Duodenal mucosa (tissue), 2 donors: Measurements from ENCODE around the gene BCAS3.

Experiments used
- H3K27ac ChIP-seq: one replicate; pipeline ENCODE4 v1.7.0; 2013; ENCODE audit warnings: low read depth, low read length
- H3K27me3 ChIP-seq, 2 donors: one replicate each; pipeline ENCODE4 v1.7.0; 2013; ENCODE audit warnings: low read length in 2 of 2, control low read depth in 1 of 2; ENCODE audit not compliant: insufficient read depth in 2 of 2, control insufficient read depth in 1 of 2
- H3K36me3 ChIP-seq, 2 donors: one replicate each; pipeline ENCODE4 v1.7.0; 2013; ENCODE audit warnings: low read length in 2 of 2, control low read depth in 1 of 2; ENCODE audit not compliant: insufficient read depth in 2 of 2, control insufficient read depth in 1 of 2
- H3K4me1 ChIP-seq, 2 donors: one replicate each; pipeline ENCODE4 v1.7.0; 2013; ENCODE audit warnings: low read length in 2 of 2, control low read depth in 1 of 2; ENCODE audit not compliant: insufficient read depth in 2 of 2, control insufficient read depth in 1 of 2
- H3K4me3 ChIP-seq, 2 donors: one replicate each; pipeline ENCODE4 v1.7.0; 2013; ENCODE audit warnings: low read length in 2 of 2, low read depth in 1 of 2
- H3K9ac ChIP-seq, 2 donors: one replicate each; pipeline ENCODE4 v1.7.0; 2013; ENCODE audit warnings: low read length in 2 of 2, low read depth in 1 of 2
- H3K9me3 ChIP-seq, 2 donors: one replicate each; pipeline ENCODE4 v1.7.0; 2013; ENCODE audit warnings: low read length in 2 of 2, control low read depth in 1 of 2; ENCODE audit not compliant: control insufficient read depth in 1 of 2

Gene BCAS3

GRCh38 chr17:61131585-61131984, 453.9 kb downstream of the BCAS3 start:
- H3K4me3 ChIP-seq, result no peak overlapping the region
- H3K27me3 ChIP-seq, result no peaks in the 10 kb centered on the region
- H3K9me3 ChIP-seq, result no peaks in the 10 kb centered on the region
- H3K4me1 ChIP-seq, result peaks cover 3 to 9% of the 10 kb centered on the region in 2 donors
- H3K27ac ChIP-seq, result no peak overlapping the region
- no peak overlapping the region for H3K9ac ChIP-seq
- no peaks in the 10 kb centered on the region for H3K36me3 ChIP-seq

GRCh38 chr17:61132524-61132923, 454.9 kb downstream of the BCAS3 start:
- Histone ChIP-seq H3K27ac (no peak overlapping the region), H3K36me3 (no peaks in the 10 kb centered on the region), H3K9ac (no peak overlapping the region), H3K4me1 (peaks cover 3 to 9% of the 10 kb centered on the region in 2 donors), H3K4me3 (no peak overlapping the region), H3K27me3 (no peaks in the 10 kb centered on the region), H3K9me3 (no peaks in the 10 kb centered on the region)

- H3K36me3 ChIP-seq, result no peaks in the 10 kb centered on the region
- no peak overlapping the region for H3K4me3 ChIP-seq
- no peaks in the 10 kb centered on the region for H3K27me3 ChIP-seq
- no peak overlapping the region for H3K27ac ChIP-seq
- no peak overlapping the region for H3K9ac ChIP-seq
- peaks cover 2 to 12% of the 10 kb centered on the region in 2 donors for H3K4me1 ChIP-seq
- H3K9me3 ChIP-seq, result no peaks in the 10 kb centered on the region
Observed at GRCh38 chr17:61133853-61134252, 456.2 kb downstream of the BCAS3 start.

- peaks cover 4 to 12% of the 10 kb centered on the region in 2 donors for H3K4me1 ChIP-seq
- no peaks in the 10 kb centered on the region for H3K27me3 ChIP-seq
- H3K9ac ChIP-seq, result peak overlapping the region in 1 of 2 donors; percentile 8
- no peaks in the 10 kb centered on the region for H3K9me3 ChIP-seq
- H3K4me3 ChIP-seq, result no peak overlapping the region
- no peak overlapping the region for H3K27ac ChIP-seq
- H3K36me3 ChIP-seq, result no peaks in the 10 kb centered on the region
Observed at GRCh38 chr17:61134551-61135235, 457.0 kb downstream of the BCAS3 start.

- Histone ChIP-seq H3K27me3 (no peaks in the 10 kb centered on the region), H3K4me3 (no peak overlapping the region), H3K27ac (no peak overlapping the region), H3K9me3 (no peaks in the 10 kb centered on the region), H3K9ac (peak overlapping the region in 1 of 2 donors; percentile 8), H3K4me1 (peaks cover 11 to 16% of the 10 kb centered on the region in 2 donors), H3K36me3 (no peaks in the 10 kb centered on the region)
Observed at GRCh38 chr17:61135782-61136181, 458.1 kb downstream of the BCAS3 start.

GRCh38 chr17:61136296-61136695, 458.6 kb downstream of the BCAS3 start:
- Histone ChIP-seq H3K9ac (no peak overlapping the region), H3K27ac (no peak overlapping the region), H3K9me3 (no peaks in the 10 kb centered on the region), H3K36me3 (no peaks in the 10 kb centered on the region), H3K27me3 (no peaks in the 10 kb centered on the region), H3K4me1 (peaks cover 11 to 16% of the 10 kb centered on the region in 2 donors), H3K4me3 (no peak overlapping the region)

- Histone ChIP-seq H3K27me3 (no peaks in the 10 kb centered on the region), H3K4me3 (no peak overlapping the region), H3K9ac (no peak overlapping the region), H3K36me3 (no peaks in the 10 kb centered on the region), H3K27ac (no peak overlapping the region), H3K4me1 (peaks cover 11 to 17% of the 10 kb centered on the region in 2 donors), H3K9me3 (no peaks in the 10 kb centered on the region)
Observed at GRCh38 chr17:61139219-61139618, 461.6 kb downstream of the BCAS3 start.

- H3K27ac ChIP-seq, result no peak overlapping the region
- H3K4me3 ChIP-seq, result no peak overlapping the region
- no peaks in the 10 kb centered on the region for H3K9me3 ChIP-seq
- H3K27me3 ChIP-seq, result no peaks in the 10 kb centered on the region
- no peaks in the 10 kb centered on the region for H3K36me3 ChIP-seq
- peaks cover 14 to 27% of the 10 kb centered on the region in 2 donors for H3K4me1 ChIP-seq
- H3K9ac ChIP-seq, result no peak overlapping the region
Observed at GRCh38 chr17:61140081-61140786, 462.6 kb downstream of the BCAS3 start.

- H3K27ac ChIP-seq, result no peak overlapping the region
- no peaks in the 10 kb centered on the region for H3K36me3 ChIP-seq
- no peak overlapping the region for H3K9ac ChIP-seq
- H3K4me1 ChIP-seq, result peaks cover 15 to 27% of the 10 kb centered on the region in 2 donors
- no peaks in the 10 kb centered on the region for H3K27me3 ChIP-seq
- H3K4me3 ChIP-seq, result no peak overlapping the region
- H3K9me3 ChIP-seq, result no peaks in the 10 kb centered on the region
Observed at GRCh38 chr17:61143026-61143425, 465.4 kb downstream of the BCAS3 start.

- H3K9ac ChIP-seq, result no peak overlapping the region
- H3K4me1 ChIP-seq, result peaks cover 15 to 20% of the 10 kb centered on the region in 2 donors
- no peak overlapping the region for H3K27ac ChIP-seq
- H3K9me3 ChIP-seq, result no peaks in the 10 kb centered on the region
- H3K27me3 ChIP-seq, result no peaks in the 10 kb centered on the region
- H3K4me3 ChIP-seq, result no peak overlapping the region
- no peaks in the 10 kb centered on the region for H3K36me3 ChIP-seq
Observed at GRCh38 chr17:61144137-61144536, 466.5 kb downstream of the BCAS3 start.
